ENCODE results near the gene TMEM203. TPM values are rescaled to one million over a fixed set of nuclear protein-coding genes. Genes with fewer than 3 reads are reported as not detected.
A peak's percentile ranks its signal among the peaks of the same experiment; 100 is the strongest.

Gene TMEM203
- total and polyA plus RNA-seq, 2 of the 13 experiments (the other 11 are each of a cell fraction or from before 2014, with no cell fraction given): 23.4 to 36.7 TPM

DNA sequence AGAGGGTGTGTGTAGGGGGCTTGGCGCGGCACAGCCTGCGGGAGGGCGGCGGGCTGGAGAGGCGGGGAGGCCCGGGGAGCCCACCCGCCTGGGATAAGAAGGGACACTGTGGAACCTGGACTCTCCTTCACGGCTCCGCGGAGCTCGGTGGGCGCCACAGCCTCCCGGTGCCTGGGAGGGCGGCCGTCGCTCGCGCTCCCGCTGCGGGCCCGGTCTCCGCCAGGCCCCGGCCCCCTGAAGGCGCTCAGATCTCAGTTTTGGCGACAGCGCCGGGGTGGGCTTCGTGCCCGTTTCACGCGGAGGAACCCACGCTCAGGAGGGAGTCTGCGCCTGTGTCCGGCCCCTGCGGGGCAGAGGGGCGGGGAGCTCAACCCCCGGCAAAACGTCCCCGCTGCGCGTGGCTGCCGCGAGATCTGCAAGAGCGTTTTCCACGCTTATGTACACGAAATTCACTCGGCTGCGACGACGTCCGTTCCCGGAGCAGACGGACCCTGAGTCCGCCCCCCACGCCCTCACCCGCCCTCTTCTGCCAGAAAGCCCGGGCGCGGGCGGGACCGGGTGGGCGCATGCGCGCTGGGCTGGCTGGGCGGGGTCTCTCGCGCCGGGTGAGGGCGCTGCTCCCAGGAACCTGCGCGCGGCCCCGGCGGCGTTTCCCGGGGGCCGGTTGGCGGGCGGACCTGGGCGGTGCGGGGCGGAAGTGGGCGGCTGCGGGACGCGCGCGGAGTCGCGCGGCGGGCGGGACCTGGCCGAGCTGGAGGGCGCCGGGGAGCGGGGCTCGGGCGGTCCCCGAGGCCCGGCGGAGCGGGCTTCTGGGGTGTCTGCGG, 49.4 kb upstream of the TMEM203 start, which contains the start of gene NELFB (continued):
- TF ChIP-seq, protein P1, sequence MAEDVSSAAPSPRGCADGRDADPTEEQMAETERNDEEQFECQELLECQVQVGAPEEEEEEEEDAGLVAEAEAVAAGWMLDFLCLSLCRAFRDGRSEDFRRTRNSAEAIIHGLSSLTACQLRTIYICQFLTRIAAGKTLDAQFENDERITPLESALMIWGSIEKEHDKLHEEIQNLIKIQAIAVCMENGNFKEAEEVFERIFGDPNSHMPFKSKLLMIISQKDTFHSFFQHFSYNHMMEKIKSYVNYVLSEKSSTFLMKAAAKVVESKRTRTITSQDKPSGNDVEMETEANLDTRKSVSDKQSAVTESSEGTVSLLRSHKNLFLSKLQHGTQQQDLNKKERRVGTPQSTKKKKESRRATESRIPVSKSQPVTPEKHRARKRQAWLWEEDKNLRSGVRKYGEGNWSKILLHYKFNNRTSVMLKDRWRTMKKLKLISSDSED (CRISPR knock-in tag; IDR thresholded peaks at IDR 0.05): no peak
- TF ChIP-seq, protein P2, sequence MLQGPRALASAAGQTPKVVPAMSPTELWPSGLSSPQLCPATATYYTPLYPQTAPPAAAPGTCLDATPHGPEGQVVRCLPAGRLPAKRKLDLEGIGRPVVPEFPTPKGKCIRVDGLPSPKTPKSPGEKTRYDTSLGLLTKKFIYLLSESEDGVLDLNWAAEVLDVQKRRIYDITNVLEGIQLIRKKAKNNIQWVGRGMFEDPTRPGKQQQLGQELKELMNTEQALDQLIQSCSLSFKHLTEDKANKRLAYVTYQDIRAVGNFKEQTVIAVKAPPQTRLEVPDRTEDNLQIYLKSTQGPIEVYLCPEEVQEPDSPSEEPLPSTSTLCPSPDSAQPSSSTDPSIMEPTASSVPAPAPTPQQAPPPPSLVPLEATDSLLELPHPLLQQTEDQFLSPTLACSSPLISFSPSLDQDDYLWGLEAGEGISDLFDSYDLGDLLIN (CRISPR knock-in tag; IDR thresholded peaks at IDR 0.05; ENCODE audit: borderline replicate concordance): 0 out of 2 replicates have a peak, but pooled peaks have one; percentile 23
- TF ChIP-seq ZNF550 (CRISPR knock-in tag; IDR thresholded peaks at IDR 0.05; ENCODE audit: borderline replicate concordance): no peak
- no peak for TF ChIP-seq TCF12 (IDR thresholded peaks at IDR 0.05)
- TF ChIP-seq TCF12 (CRISPR knock-in tag; IDR thresholded peaks at IDR 0.05): no peak; the same call in 1 of the 2 replicates
- peak; percentile 99 for TF ChIP-seq ZBTB1 (CRISPR knock-in tag; IDR thresholded peaks at IDR 0.05; ENCODE audit: borderline replicate concordance)
- TF ChIP-seq TBL1XR1 (IDR thresholded peaks at IDR 0.05; ENCODE audit: borderline replicate concordance, low read length, partially characterized antibody): no peak
- no peak for TF ChIP-seq NFYC (CRISPR knock-in tag; IDR thresholded peaks at IDR 0.05)
- TF ChIP-seq, protein P3, sequence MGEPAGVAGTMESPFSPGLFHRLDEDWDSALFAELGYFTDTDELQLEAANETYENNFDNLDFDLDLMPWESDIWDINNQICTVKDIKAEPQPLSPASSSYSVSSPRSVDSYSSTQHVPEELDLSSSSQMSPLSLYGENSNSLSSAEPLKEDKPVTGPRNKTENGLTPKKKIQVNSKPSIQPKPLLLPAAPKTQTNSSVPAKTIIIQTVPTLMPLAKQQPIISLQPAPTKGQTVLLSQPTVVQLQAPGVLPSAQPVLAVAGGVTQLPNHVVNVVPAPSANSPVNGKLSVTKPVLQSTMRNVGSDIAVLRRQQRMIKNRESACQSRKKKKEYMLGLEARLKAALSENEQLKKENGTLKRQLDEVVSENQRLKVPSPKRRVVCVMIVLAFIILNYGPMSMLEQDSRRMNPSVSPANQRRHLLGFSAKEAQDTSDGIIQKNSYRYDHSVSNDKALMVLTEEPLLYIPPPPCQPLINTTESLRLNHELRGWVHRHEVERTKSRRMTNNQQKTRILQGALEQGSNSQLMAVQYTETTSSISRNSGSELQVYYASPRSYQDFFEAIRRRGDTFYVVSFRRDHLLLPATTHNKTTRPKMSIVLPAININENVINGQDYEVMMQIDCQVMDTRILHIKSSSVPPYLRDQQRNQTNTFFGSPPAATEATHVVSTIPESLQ (CRISPR knock-in tag; conservative IDR thresholded peaks at IDR 0.05): no peak
- TF ChIP-seq ZNF780A (CRISPR knock-in tag; IDR thresholded peaks at IDR 0.05): no peak
- TF ChIP-seq ZNF235 (CRISPR knock-in tag; IDR thresholded peaks at IDR 0.05; ENCODE audit: borderline replicate concordance): peak; percentile 71
- TF ChIP-seq ZNF556 (CRISPR knock-in tag; IDR thresholded peaks at IDR 0.05; ENCODE audit: borderline replicate concordance): no peak
- TF ChIP-seq, protein P4, sequence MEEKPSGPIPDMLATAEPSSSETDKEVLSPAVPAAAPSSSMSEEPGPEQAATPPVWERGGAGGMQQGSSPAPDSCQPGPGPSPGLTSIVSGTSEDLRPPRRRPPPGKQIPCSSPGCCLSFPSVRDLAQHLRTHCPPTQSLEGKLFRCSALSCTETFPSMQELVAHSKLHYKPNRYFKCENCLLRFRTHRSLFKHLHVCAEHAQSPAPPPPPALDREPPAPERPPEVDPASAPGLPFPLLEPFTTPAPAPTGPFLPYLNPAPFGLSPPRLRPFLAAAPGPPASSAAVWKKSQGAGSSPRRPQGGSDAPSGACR (CRISPR knock-in tag; IDR thresholded peaks at IDR 0.05): no peak
- TF ChIP-seq REL (CRISPR knock-in tag; conservative IDR thresholded peaks at IDR 0.05): no peak
- TF ChIP-seq, protein P5, sequence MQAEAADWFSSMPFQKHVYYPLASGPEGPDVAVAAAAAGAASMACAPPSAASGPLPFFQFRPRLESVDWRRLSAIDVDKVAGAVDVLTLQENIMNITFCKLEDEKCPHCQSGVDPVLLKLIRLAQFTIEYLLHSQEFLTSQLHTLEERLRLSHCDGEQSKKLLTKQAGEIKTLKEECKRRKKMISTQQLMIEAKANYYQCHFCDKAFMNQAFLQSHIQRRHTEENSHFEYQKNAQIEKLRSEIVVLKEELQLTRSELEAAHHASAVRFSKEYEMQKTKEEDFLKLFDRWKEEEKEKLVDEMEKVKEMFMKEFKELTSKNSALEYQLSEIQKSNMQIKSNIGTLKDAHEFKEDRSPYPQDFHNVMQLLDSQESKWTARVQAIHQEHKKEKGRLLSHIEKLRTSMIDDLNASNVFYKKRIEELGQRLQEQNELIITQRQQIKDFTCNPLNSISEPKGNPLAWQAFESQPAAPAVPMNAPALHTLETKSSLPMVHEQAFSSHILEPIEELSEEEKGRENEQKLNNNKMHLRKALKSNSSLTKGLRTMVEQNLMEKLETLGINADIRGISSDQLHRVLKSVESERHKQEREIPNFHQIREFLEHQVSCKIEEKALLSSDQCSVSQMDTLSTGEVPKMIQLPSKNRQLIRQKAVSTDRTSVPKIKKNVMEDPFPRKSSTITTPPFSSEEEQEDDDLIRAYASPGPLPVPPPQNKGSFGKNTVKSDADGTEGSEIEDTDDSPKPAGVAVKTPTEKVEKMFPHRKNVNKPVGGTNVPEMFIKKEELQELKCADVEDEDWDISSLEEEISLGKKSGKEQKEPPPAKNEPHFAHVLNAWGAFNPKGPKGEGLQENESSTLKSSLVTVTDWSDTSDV (CRISPR knock-in tag; IDR thresholded peaks at IDR 0.05): 0 out of 2 replicates have a peak, but pooled peaks have one; percentile 27
- TF ChIP-seq ZBTB42 (CRISPR knock-in tag; IDR thresholded peaks at IDR 0.05): 0 out of 2 replicates have a peak, but pooled peaks have one; percentile 21
- TF ChIP-seq SMAD9 (CRISPR knock-in tag; IDR thresholded peaks at IDR 0.05): no peak
- TF ChIP-seq ZNF614 (CRISPR knock-in tag; IDR thresholded peaks at IDR 0.05; ENCODE audit: borderline replicate concordance): no peak
- TF ChIP-seq, protein P6, sequence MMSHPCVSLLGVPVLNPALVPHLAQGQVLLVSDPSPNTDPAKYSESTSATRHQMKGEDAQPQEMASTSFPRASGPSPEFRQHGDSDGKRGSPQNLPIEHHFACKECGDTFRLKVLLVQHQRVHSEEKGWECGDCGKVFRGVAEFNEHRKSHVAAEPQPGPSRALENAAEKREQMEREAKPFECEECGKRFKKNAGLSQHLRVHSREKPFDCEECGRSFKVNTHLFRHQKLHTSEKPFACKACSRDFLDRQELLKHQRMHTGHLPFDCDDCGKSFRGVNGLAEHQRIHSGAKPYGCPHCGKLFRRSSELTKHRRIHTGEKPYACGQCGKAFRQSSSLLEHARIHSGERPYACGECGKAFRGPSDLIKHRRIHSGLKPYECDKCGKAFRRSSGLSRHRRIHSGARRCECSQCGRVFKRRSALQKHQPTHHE (CRISPR knock-in tag; IDR thresholded peaks at IDR 0.05; ENCODE audit: borderline replicate concordance): no peak
